Upper lobe of left lung (tissue), 4 donors: ENCODE data around the gene NUBP1.
A peak's percentile ranks its signal among the peaks of the same experiment; 100 is the strongest.

Experiments used
- EP300 ChIP-seq, 4 donors: sonication (generic); formaldehyde crosslinking; IDR thresholded peaks; one replicate each; pipeline ENCODE4 v1.5.1; 2017; ENCODE audit warnings: antibody characterized with exemption in 4 of 4, control low read depth in 2 of 4
- POLR2A ChIP-seq, 4 donors: fragments of 450-650 bp; IDR thresholded peaks; one replicate each; pipeline ENCODE4 v1.5.1; 2016 to 2017; ENCODE audit warnings: antibody characterized with exemption in 4 of 4, mild to moderate bottlenecking in 2 of 4
- POLR2AphosphoS5 ChIP-seq, 2 donors: sonication (generic); formaldehyde crosslinking; IDR thresholded peaks; one replicate each; pipeline ENCODE4 v1.5.1; 2017; ENCODE audit warnings: antibody characterized with exemption in 2 of 2
- TF ChIP-seq, protein P1 (sequence below), 6 experiments: fragments of 450-650 bp in 4 of 6; fragments of 200-600 bp in 2 of 6; sonication (generic) in 2 of 6; IDR thresholded peaks; one replicate each; pipeline ENCODE4 v1.5.1; 2016 to 2019; ENCODE audit warnings: antibody characterized with exemption in 6 of 6

- TF ChIP-seq, protein P1, sequence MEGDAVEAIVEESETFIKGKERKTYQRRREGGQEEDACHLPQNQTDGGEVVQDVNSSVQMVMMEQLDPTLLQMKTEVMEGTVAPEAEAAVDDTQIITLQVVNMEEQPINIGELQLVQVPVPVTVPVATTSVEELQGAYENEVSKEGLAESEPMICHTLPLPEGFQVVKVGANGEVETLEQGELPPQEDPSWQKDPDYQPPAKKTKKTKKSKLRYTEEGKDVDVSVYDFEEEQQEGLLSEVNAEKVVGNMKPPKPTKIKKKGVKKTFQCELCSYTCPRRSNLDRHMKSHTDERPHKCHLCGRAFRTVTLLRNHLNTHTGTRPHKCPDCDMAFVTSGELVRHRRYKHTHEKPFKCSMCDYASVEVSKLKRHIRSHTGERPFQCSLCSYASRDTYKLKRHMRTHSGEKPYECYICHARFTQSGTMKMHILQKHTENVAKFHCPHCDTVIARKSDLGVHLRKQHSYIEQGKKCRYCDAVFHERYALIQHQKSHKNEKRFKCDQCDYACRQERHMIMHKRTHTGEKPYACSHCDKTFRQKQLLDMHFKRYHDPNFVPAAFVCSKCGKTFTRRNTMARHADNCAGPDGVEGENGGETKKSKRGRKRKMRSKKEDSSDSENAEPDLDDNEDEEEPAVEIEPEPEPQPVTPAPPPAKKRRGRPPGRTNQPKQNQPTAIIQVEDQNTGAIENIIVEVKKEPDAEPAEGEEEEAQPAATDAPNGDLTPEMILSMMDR (IDR thresholded peaks at IDR 0.05), result peak in 1 of 6 experiments; percentile 8
- no peak for TF ChIP-seq POLR2A (IDR thresholded peaks at IDR 0.05)
- TF ChIP-seq EP300 (IDR thresholded peaks at IDR 0.05), result no peak
- TF ChIP-seq POLR2AphosphoS5 (IDR thresholded peaks at IDR 0.05), result no peak
Measured at GRCh38 chr16:10812312-10813098, 68.9 kb downstream of the NUBP1 start.
